Stimulated activated naive CD8-positive, alpha-beta T cell treated with anti-CD3 and anti-CD28 coated beads, Interleukin-15, amount 100 ng/mL, for 72 hours (primary cell): Measurements from ENCODE around the gene EXTL1.

Source experiments
- ATAC-seq: fragments of 150-1000 bp; cut with Tn5 transposase; 2 replicates; pipeline ENCODE4 v1.10.0; 2021; ENCODE audit warnings: mild to moderate bottlenecking, moderate library complexity
- DNase-seq, 2 donors: peaks; one replicate each; pipeline ENCODE4 v3.0.0; 2021 to 2022
- H3K27ac Mint-ChIP-seq, 2 donors: one replicate each; pipeline ENCODE4 v1.8.0; 2022; ENCODE audit warnings: mild to moderate bottlenecking in 2 of 2, mixed read lengths in 2 of 2, moderate library complexity in 2 of 2
- H3K27me3 Mint-ChIP-seq: one replicate; pipeline ENCODE4 v1.8.0; 2022; ENCODE audit warnings: mixed read lengths
- H3K4me1 Mint-ChIP-seq: one replicate; pipeline ENCODE4 v1.8.0; 2022; ENCODE audit warnings: mild to moderate bottlenecking, mixed read lengths
- H3K4me3 Mint-ChIP-seq, 2 donors: one replicate each; pipeline ENCODE4 v1.8.0; 2022; ENCODE audit warnings: mild to moderate bottlenecking in 2 of 2, mixed read lengths in 2 of 2, moderate library complexity in 1 of 2
- H3K9me3 Mint-ChIP-seq, 2 donors: one replicate each; pipeline ENCODE4 v1.8.0; 2022; ENCODE audit warnings: mixed read lengths in 2 of 2

The EXTL1 gene

DNA sequence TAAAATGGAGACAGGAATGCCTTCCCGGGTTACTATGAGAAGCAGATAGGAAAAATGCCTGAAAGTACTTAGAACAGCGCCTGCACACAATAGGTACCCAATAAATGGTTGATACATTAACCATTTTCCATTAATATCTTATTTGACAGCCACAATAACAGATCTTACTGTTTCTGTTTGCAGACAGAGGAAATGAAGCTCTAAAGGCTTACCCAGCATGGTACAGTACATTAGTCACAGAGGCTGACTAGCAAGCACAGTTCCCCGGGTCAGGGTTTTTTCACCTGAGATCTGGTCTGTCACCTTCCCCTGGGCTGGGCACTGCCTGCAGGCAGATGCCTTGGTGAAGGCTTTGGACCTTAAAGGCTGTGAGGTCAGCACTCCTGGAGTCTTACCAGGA is 43.0 kb downstream of the EXTL1 start:
- Mint-ChIP-seq H3K4me3 (no peak overlapping the region), H3K4me1 (no peaks in the 10 kb centered on the region), H3K27me3 (peaks cover 25% of the 10 kb centered on the region), H3K27ac (no peak overlapping the region), H3K9me3 (no peaks in the 10 kb centered on the region)
- ATAC-seq, result no peak
- DNase-seq, result no peak

DNA sequence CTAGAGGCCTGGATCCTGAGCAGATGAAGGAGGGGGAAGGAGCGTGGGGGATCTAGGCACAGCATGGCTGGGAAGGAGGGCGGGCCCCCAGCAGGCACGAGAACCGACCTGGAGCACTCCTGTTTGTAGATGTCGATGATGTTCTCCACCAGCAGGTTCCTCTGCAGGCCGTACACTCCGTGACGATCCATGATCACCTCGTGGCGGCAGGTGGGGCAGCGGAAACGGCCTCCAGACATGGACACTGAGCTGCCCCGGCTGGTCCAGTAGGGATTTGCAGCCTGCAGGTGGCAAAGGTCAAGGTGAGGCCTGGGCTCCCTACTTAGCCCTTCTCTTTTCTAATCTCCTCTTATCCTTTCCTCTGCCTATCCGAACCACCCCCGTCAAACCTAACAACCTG is 44.6 kb downstream of the EXTL1 start:
- no peaks in the 10 kb centered on the region for H3K9me3 Mint-ChIP-seq
- H3K27ac Mint-ChIP-seq, result no peak overlapping the region
- peaks cover 24% of the 10 kb centered on the region for H3K27me3 Mint-ChIP-seq
- DNase-seq, result no peak
- no peaks in the 10 kb centered on the region for H3K4me1 Mint-ChIP-seq
- no peak overlapping the region for H3K4me3 Mint-ChIP-seq
- ATAC-seq, result no peak

DNA sequence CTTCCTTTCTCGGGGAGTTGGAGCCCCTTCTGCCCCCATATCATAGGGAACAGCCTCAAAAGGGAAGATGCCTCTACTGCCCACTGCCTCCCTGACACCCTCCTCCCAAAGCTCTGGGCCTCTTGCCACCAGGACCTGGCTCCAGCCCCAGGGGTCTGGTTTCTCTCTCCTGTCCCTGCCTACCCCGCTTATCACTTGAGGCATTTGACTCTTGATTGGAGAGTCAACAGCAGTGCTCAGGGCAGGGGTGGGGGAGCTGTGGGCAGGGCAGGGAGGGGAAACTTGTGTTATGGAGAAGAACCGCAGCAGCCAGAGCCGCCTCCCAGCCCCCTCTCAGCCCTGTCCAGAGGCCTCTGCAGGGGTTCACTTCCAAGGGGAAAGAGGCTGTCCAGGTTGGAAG is 45.3 kb downstream of the EXTL1 start:
- Mint-ChIP-seq H3K4me3 (no peak overlapping the region), H3K4me1 (no peaks in the 10 kb centered on the region), H3K9me3 (no peaks in the 10 kb centered on the region), H3K27me3 (peaks cover 27% of the 10 kb centered on the region), H3K27ac (no peak overlapping the region)
- ATAC-seq, result no peak
- DNase-seq, result no peak

DNA sequence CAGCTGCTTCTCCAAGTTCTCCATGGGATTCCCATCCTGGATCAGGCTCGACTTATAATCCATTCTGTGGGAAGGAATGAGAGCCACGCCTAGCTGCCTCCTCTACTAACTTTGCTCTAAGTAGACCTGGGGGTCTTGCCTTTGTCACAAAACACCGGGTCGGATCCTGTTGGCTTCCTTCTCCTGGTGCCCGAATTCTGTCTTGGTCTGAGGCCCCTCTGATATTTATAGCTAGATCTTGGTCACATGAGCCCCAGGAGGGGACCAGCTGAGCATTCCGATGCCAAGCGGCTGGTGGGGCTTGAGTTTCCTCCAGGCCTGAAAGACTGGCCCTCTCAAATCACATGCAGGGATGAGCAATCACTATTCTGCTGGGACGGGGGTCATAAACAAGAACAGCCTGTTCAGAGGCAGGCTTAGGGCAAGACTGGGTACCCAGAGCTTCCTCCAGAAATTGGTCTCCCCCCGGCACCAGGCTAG is 45.9 kb downstream of the EXTL1 start, which contains the start of gene TRIM63:
TRIM63 (minus strand) TSS at position 199 of the 480 bp plus-strand sequence; CDS start at position 63, 136 bp downstream.
- Mint-ChIP-seq H3K27ac (peak within 1 kb of the TSS in 1 of 2 donors; percentile 34), H3K9me3 (no peaks in the 10 kb centered on the region), H3K27me3 (peaks cover 33% of the 10 kb centered on the region), H3K4me1 (no peaks in the 10 kb centered on the region), H3K4me3 (no peak within 1 kb of the TSS)
- no peak for ATAC-seq
- DNase-seq, result no peak

DNA sequence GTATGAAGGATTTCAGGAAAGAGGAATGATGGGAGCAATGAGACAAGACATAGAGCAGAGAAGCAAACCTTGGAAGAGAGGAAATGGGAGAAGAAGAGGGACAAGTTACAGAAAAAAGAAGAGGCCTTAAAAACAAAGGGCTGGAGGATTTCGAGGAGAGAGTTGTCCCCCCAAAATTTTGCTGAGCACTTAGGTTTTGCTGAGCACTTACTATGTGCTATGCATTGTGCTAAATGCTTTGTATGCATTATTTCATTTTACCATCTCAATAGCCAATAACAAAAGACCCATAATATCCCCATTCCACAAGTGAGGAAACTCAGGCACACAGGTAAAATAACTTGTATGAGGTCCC is 48.3 kb downstream of the EXTL1 start:
- Mint-ChIP-seq H3K27ac (no peak overlapping the region), H3K4me3 (no peak overlapping the region), H3K27me3 (peaks cover 50% of the 10 kb centered on the region), H3K4me1 (no peaks in the 10 kb centered on the region), H3K9me3 (no peaks in the 10 kb centered on the region)
- DNase-seq (no peak), ATAC-seq (no peak)

DNA sequence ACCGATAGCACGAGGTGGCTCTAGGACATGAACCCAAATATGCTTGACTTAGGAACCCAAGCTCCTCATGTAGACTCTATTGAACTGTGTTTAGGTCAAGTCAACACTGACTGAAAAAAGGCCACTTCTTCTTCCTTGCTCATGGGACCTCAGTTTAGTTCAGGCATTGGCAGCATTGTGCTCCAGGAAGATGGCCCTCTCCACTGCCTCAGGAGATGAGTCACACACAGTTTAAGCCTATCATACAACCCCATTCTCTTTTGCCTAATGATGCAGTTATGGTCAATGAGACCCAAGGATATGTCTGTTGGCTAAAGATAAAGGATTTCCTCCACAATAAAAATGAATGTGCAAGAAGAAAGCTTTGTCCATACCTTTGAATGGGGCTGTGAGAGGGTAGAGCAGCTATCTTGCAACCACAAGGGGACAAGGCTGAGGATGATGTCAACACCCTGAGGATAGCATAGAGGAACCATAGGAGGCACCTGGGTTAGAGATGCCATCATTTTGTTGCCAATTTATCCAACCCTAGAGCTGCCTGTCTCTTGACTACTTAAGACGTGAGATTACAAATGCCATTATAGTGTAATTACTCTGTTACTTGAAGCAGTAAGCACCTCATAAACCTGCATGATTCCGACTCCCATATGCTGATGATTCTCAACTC is 48.9 kb downstream of the EXTL1 start:
- H3K4me1 Mint-ChIP-seq, result no peaks in the 10 kb centered on the region
- H3K4me3 Mint-ChIP-seq, result no peak overlapping the region
- peaks cover 50% of the 10 kb centered on the region for H3K27me3 Mint-ChIP-seq
- H3K27ac Mint-ChIP-seq, result no peak overlapping the region
- no peaks in the 10 kb centered on the region for H3K9me3 Mint-ChIP-seq
- ATAC-seq (no peak), DNase-seq (no peak)

DNA sequence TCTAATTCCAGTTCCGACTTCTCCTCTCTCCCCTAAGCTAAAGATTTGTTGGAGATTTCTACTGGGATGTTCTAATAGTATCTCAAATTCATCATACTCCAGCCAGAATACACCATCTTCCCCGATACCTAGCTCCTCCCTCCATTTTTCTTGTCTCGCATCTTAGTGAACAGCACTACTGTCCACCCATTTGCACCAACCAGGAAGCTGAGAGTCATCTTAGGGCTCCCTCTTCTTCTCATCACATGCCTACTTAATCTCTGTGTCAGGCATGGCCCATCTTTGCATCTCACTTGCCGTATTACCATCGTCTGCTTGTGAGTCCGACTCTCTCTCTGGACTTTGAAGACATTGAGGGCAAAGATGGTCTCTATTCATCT is 49.4 kb downstream of the EXTL1 start:
- DNase-seq, result no peak
- Mint-ChIP-seq H3K27ac (no peak overlapping the region), H3K4me3 (no peak overlapping the region), H3K27me3 (peaks cover 49% of the 10 kb centered on the region), H3K4me1 (no peaks in the 10 kb centered on the region), H3K9me3 (no peaks in the 10 kb centered on the region)
- no peak for ATAC-seq

DNA sequence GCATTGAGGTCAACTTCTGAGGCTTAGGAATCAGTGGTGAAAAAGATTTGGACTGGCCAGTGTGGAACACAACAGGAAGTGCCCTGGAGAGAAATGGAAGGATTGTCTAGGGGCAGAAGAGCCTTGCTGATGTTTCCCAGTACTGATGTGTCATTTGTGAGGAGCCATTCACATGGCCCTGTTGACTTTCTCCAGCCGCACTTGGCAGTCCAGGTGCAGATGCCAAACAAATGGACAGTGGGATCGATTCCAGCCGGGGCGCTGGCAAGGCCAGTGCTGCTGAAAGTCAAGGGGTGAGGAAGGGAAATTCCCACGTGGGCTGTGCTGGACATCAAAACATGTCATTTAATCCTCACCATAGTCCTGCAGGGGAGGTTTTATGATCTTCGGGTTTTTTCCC is 50.7 kb downstream of the EXTL1 start:
- Mint-ChIP-seq H3K4me3 (no peak overlapping the region), H3K27ac (no peak overlapping the region), H3K27me3 (peaks cover 46% of the 10 kb centered on the region), H3K9me3 (no peaks in the 10 kb centered on the region), H3K4me1 (no peaks in the 10 kb centered on the region)
- ATAC-seq (no peak), DNase-seq (no peak)

DNA sequence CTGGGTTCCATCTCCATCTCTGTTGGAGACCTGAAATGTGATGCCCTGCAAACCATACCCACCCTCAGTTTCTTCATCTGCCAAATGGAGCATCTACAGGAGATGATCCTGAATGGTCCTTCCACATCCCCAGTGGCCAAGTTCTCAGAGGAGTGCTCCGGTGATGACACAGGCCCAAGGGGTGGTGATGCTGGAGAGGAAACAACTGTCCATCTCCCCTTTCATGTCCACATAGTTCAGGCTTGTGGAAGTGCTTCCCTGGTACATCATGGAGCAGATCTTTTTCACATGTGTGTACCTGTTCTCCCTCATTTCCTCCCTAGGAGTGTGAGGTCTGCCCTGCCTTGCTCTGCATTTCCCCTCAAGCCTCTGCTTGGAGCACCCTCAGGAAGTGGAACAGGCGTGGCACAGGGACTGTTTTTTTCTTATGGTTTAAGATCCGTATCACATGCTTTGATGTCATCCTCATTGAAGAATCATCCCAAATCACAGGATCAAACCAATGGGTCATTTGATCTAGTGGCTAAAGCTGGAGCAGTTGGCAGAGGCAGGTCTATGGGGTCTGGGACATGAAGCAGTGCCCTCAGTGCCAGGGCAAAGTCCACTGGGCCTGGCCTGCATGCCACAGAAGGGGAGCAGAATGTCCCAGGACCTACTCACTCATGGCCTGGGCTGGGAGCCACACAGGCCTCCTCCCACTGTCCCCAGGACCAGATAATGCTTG is 54.0 kb downstream of the EXTL1 start:
- H3K4me1 Mint-ChIP-seq, result no peaks in the 10 kb centered on the region
- H3K27me3 Mint-ChIP-seq, result peaks cover 31% of the 10 kb centered on the region
- H3K9me3 Mint-ChIP-seq, result no peaks in the 10 kb centered on the region
- no peak for ATAC-seq
- no peak for DNase-seq
- H3K4me3 Mint-ChIP-seq, result no peak overlapping the region
- no peak overlapping the region for H3K27ac Mint-ChIP-seq

DNA sequence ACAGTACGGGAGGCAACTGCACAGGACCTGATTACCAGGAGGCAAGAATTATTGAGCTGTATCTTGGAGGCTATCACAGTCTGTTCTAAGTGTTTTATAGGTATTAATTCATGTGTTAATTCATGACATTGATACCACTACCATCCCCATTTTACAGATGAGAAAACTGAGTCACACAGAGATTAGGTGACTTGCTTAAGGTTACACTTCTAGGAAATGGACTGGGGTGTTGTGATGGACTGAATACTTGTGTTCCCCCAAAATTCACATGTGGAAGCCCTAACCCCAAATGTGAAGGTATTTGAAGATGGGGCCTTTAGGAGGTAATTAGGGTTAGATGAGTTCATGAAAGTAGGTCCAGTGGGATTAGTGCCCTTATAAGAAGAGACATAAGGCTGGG is 55.9 kb downstream of the EXTL1 start:
- Mint-ChIP-seq H3K27ac (no peak overlapping the region), H3K4me1 (no peaks in the 10 kb centered on the region), H3K9me3 (no peaks in the 10 kb centered on the region), H3K4me3 (no peak overlapping the region), H3K27me3 (peaks cover 22% of the 10 kb centered on the region)
- DNase-seq, result no peak
- no peak for ATAC-seq

DNA sequence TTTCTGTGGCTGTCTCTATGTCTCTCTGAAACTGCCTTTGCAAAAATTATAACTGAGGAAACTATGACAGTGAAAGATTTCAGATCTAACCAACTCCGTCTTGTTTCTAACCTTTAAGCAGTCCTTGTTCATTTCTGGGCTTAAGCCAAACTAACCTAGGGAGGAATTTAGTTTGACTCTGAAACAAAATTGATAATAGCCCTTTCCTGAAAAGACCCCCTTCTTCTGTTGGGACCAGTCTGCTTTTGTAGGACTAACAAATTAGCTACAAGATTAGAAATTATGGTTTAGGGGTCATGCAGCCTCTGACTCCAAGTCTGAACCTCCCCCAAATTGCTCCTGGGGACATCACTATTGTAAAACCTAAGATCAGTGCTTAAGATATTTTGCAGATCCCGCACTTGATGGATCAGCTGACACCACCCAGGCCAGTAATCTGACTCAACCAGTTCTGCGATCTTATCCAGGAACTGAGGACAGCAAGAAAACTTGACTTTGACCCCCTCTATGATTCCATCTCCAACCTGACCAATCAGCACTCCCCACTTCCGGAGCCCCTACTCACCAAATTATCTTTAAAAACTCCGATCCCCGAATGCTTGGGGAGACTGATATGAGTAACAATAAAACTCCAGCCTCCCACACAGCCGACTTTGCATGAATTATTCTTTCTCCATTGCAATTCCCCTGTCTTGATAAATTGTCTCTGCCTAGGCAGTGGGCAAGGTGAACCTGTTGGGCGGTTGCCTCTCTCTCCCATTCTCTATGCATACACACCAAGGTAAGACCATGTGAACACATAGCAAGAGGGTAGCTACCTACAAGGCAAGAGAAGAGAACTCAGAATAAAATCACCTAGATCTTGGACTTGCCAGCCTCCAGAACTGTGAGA is 57.0 kb downstream of the EXTL1 start:
- ATAC-seq (no peak), DNase-seq (no peak)
- no peak overlapping the region for H3K27ac Mint-ChIP-seq
- H3K27me3 Mint-ChIP-seq, result peaks cover 12% of the 10 kb centered on the region
- H3K9me3 Mint-ChIP-seq, result no peaks in the 10 kb centered on the region
- no peak overlapping the region for H3K4me3 Mint-ChIP-seq
- H3K4me1 Mint-ChIP-seq, result no peaks in the 10 kb centered on the region

DNA sequence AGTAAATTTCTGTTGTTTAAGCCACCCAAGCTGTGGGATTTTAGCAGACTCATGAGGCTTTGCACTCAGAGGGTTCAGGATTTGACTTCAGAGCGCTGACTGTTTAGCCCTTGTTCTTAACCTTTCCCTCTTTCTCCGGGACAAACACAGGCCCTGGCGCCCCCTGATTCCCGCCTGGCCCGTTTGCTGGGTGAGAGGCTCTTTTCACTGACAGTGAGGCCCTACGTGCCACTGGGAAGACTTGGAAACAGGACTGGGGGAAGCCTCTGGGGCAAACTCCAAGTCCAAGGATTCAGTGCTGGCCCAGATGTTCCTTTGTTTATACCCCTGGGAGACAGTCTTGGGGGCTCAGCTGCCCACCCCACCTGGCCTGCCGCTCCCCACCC is 57.6 kb downstream of the EXTL1 start:
- ATAC-seq (no peak), DNase-seq (no peak)
- H3K4me1 Mint-ChIP-seq, result no peaks in the 10 kb centered on the region
- peaks cover 9% of the 10 kb centered on the region for H3K27me3 Mint-ChIP-seq
- H3K4me3 Mint-ChIP-seq, result no peak overlapping the region
- H3K27ac Mint-ChIP-seq, result peak overlapping the region in 1 of 2 donors; percentile 74
- H3K9me3 Mint-ChIP-seq, result no peaks in the 10 kb centered on the region

DNA sequence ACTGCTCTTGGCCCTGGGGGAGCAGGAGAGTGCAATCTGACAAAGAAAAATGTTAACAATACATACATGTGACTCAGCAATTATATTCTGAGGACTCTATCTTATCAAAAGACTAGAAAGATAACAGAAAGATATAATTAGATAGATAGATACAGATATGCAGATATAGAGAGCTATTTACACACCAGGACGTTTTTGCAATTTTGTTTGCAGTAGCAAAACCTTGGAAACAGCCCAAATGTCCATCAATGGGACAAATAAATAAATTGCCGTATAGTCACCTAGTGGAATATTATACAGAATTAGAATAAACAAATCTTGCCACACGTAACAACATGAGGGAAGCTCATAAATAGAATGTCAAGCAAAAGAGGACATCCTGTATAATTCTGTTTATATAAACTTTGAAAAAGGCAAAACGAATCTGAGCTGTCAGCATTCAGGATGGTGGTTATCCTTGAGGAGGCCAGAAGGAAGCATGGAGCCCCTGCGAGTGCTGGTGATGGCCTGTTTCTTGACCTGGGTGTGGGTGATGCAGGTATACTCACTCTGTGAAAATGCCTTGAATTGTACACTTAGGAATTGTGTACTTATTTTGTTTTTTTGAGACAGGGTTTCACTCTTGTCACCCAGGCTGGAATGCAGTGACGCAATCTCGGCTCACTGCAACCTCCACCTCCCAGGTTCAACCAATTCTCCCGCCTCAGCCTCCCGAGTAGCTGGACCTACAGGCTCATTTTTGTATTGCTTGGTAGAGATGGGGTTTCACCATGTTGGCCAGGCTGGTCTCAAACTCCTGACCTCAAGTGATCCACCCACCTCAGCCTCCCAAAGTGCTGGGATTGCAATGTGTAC is 58.6 kb downstream of the EXTL1 start:
- ATAC-seq (no peak), DNase-seq (no peak)
- Mint-ChIP-seq H3K9me3 (no peaks in the 10 kb centered on the region), H3K27ac (no peak overlapping the region), H3K27me3 (peaks cover 16% of the 10 kb centered on the region), H3K4me1 (no peaks in the 10 kb centered on the region), H3K4me3 (no peak overlapping the region)

DNA sequence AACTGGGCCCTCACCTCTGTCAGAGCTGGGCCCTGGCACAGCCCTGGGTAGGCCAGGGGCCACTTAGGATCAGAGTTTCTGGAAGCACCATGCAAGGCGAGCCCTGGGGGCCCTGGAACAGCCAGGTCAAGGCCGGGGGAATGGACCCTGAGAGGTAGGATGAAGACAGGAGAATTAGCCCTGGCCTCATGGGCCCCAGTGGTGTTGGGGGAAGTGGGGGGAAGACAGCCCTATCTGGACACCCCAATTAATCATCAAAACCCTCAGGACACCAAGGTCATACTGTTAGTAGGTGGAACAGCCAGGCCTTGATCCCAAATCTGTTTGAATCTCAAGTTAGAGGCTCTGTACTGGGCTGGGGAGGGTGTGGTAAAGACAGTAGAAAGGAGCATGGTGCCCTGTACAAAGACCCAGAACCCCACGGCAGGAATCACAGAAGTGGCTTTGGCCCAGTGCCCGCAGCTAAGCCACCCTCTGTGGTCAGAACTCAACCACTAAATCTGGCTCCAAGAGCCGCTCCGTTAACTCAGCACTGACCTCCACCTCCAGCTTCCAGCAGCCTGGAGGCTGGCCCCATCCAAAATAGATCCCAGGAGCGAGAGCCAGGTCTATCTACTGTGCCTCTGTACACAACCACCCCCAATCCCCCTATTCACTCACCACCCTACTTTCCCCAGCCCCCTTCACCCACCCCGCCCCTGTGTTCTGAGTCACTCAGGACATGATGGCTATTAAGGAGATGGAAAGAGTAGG is 59.9 kb downstream of the EXTL1 start:
- H3K27me3 Mint-ChIP-seq, result peaks cover 18% of the 10 kb centered on the region
- H3K27ac Mint-ChIP-seq, result peak overlapping the region in 1 of 2 donors; percentile 17
- DNase-seq (no peak), ATAC-seq (no peak)
- H3K4me3 Mint-ChIP-seq, result no peak overlapping the region
- H3K9me3 Mint-ChIP-seq, result no peaks in the 10 kb centered on the region
- no peaks in the 10 kb centered on the region for H3K4me1 Mint-ChIP-seq

DNA sequence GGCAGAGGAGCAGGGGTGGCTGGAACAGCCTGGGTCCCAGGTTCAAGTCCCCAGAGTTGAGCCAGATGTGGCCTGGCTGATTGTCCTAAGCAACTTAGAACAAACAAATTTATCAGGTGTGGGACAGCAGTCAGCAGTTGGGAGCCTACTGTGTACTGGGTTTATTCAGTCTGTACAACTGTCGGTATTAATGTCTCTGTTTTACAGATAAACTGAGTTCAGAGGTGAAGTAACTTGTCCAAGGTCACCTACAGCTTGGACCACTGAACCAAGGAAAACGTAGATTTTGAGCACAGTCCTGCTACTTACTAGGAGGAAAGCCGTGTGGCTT is 60.4 kb downstream of the EXTL1 start:
- H3K4me3 Mint-ChIP-seq, result no peak overlapping the region
- DNase-seq (no peak), ATAC-seq (no peak)
- no peak overlapping the region for H3K27ac Mint-ChIP-seq
- H3K27me3 Mint-ChIP-seq, result peaks cover 15% of the 10 kb centered on the region
- H3K9me3 Mint-ChIP-seq, result no peaks in the 10 kb centered on the region
- H3K4me1 Mint-ChIP-seq, result no peaks in the 10 kb centered on the region
